GM12891 (cell line): ENCODE data around the gene RPA3.
A peak's percentile ranks its signal among the peaks of the same experiment; 100 is the strongest.
"Not testable (repeated sequence)": the region's sequence is repeated elsewhere in the genome, so short reads cannot be mapped to it uniquely, and the experiment has no call there.

Experiments
- DNase-seq: peaks from one replicate; pipeline ENCODE4 v3.0.0; 2011; ENCODE audit warnings: low spot score; ENCODE audit not compliant: insufficient read length
- FAIRE-seq: peaks from 2 replicates; lab custom pipeline; 2011; peaks lifted over from hg19 to GRCh38; lab: Jason Lieb, UNC
- PAX5 ChIP-seq: IDR thresholded peaks from 2 replicates; pipeline ENCODE4 v1.6.1; 2011; ENCODE audit warnings: low read length, moderate library complexity, mild to moderate bottlenecking; ENCODE audit not compliant: insufficient read depth, severe bottlenecking
- POLR2A ChIP-seq: IDR thresholded peaks from 2 replicates; pipeline ENCODE4 v1.6.1; 2011; ENCODE audit warnings: low read depth, low read length, control low read depth
- POLR2AphosphoS5 ChIP-seq: IDR thresholded peaks from 2 replicates; pipeline ENCODE4 v1.6.1; 2011; ENCODE audit warnings: low read depth, low read length, control low read depth
- POU2F2 ChIP-seq: IDR thresholded peaks from 2 replicates; pipeline ENCODE4 v1.6.1; 2011; ENCODE audit warnings: low read depth, mild to moderate bottlenecking, control low read depth, low read length, moderate library complexity
- SPI1 ChIP-seq: IDR thresholded peaks from 2 replicates; pipeline ENCODE4 v1.6.1; 2011; ENCODE audit warnings: low read depth, low read length, control low read depth
- TAF1 ChIP-seq: IDR thresholded peaks from 2 replicates; pipeline ENCODE4 v1.6.1; 2011; ENCODE audit warnings: low read depth, low read length, control low read depth

RPA3 gene

GRCh38 chr7:7664291-7664690 lies 54.1 kb downstream of the RPA3 start:
- FAIRE-seq (no peak), DNase-seq (no peak)
- TF ChIP-seq POLR2A (no peak), POLR2AphosphoS5 (no peak), SPI1 (no peak), POU2F2 (no peak), TAF1 (no peak), PAX5 (no peak)

- no peak for DNase-seq
- TF ChIP-seq SPI1 (no peak), TAF1 (no peak), POU2F2 (no peak), PAX5 (no peak), POLR2A (no peak)
- no peak for FAIRE-seq
These were observed 55.9 kb downstream of the RPA3 start for GRCh38 chr7:7662527-7662926.

- FAIRE-seq, DNase-seq: not testable (repeated sequence)
These were observed 61.9 kb downstream of the RPA3 start for GRCh38 chr7:7656459-7656858.

- FAIRE-seq (no peak), DNase-seq (no peak)
- no peak for TF ChIP-seq PAX5
- TF ChIP-seq SPI1: no peak
- no peak for TF ChIP-seq POLR2AphosphoS5
- no peak for TF ChIP-seq TAF1
- no peak for TF ChIP-seq POU2F2
- no peak for TF ChIP-seq POLR2A
These were observed 63.3 kb downstream of the RPA3 start for GRCh38 chr7:7654964-7655715.

- FAIRE-seq: peak; percentile 52
- TF ChIP-seq POLR2AphosphoS5 (no peak), TAF1 (no peak), PAX5 (no peak), POU2F2 (no peak), SPI1 (no peak), POLR2A (no peak)
- no peak for DNase-seq
These were observed 64.7 kb downstream of the RPA3 start for GRCh38 chr7:7653593-7654187.

- no peak for TF ChIP-seq POU2F2
- TF ChIP-seq POLR2AphosphoS5: no peak
- no peak for TF ChIP-seq PAX5
- TF ChIP-seq TAF1: no peak
- no peak for TF ChIP-seq POLR2A
- TF ChIP-seq SPI1: no peak
- FAIRE-seq (no peak), DNase-seq (no peak)
These were observed 65.4 kb downstream of the RPA3 start for GRCh38 chr7:7652798-7653540.

GRCh38 chr7:7651479-7651878 lies 66.9 kb downstream of the RPA3 start:
- no peak for FAIRE-seq
- DNase-seq: no peak
- TF ChIP-seq POLR2A (no peak), POU2F2 (no peak), TAF1 (no peak), SPI1 (no peak), PAX5 (no peak), POLR2AphosphoS5 (no peak)

- DNase-seq: no peak
- TF ChIP-seq SPI1 (no peak), POLR2AphosphoS5 (no peak)
- no peak for FAIRE-seq
These were observed 67.7 kb downstream of the RPA3 start for GRCh38 chr7:7650682-7651206.

- TF ChIP-seq SPI1 (no peak), POLR2AphosphoS5 (no peak), POLR2A (no peak), PAX5 (no peak), TAF1 (no peak), POU2F2 (no peak)
- DNase-seq: no peak
- FAIRE-seq: no peak
These were observed 70.8 kb downstream of the RPA3 start for GRCh38 chr7:7647495-7648036.
